ENCODE data around the gene SLC25A44. TPM values are rescaled to one million over a fixed set of nuclear protein-coding genes. Genes with fewer than 3 reads are reported as not detected.
"Not testable (repeated sequence)": the region's sequence is repeated elsewhere in the genome, so short reads cannot be mapped to it uniquely, and the experiment has no call there.

The SLC25A44 gene
- total and polyA plus RNA-seq, 7 experiments from 2014 or later, result 8.3 to 38.4 (median 19.6) TPM

- peaks cover 9 to 20% (median 11%) of the 10 kb centered on the region in 7 donors for H3K4me1 Mint-ChIP-seq
Measured at GRCh38 chr1:156176610-156177210, 17.2 kb upstream of the SLC25A44 start.

DNA sequence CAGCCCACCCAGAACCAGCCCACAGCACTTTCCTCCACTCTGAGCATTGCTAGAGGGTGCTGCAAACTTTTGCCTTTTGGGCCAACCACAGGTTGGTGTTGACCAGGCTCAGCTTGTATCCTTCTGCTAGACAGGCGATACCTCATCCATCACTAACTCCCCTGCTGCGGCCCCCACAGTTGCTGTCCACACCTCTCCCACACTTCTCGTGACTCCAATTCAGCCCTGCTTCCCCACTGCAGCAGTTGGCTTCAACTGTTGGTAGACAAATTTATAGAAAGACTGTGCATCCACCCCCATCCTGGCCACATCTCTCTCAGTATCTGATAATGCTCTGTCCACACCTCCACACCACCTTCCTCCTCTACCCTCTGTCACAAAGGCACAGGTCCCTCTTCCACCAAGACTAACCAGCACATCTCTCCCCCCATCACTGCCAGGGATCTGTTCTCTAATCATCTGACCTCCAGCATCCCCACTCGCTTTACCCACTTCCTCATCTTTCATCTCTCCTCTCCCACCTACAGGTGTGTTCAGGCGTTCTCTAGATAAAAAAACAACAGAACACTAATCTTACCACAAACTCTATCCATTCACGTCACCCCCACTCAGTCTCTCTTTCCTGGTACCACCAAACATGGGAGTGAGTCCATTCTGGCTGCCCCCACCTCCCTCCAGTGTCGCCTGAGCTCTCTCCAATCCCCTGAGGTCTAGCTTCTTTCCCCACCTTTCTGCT lies 15.8 kb upstream of the SLC25A44 start:
- H3K4me3 ChIP-seq (ENCODE audit: low read length), result no peak overlapping the region
- Mint-ChIP-seq H3K27me3 (peaks cover 0 to 4% (median 0%) of the 10 kb centered on the region in 5 donors), H3K4me1 (peaks cover 9 to 20% (median 11%) of the 10 kb centered on the region in 7 donors), H3K36me3 (no peaks in the 10 kb centered on the region), H3K27ac (peak overlapping the region; percentile 6 to 76 (median 60)), H3K9me3 (no peaks in the 10 kb centered on the region), H3K4me3 (peak overlapping the region; percentile 1 to 73 (median 28))
- no peaks in the 10 kb centered on the region for H3K9me3 ChIP-seq (ENCODE audit: control insufficient read depth in 2 of 3, low read length in 3 of 3)
- H3K27ac ChIP-seq (ENCODE audit: low read depth, low read length), result no peak overlapping the region
- H3K27me3 ChIP-seq (ENCODE audit: control insufficient read depth in 2 of 2, insufficient read depth in 2 of 2, low read length in 2 of 2), result no peaks in the 10 kb centered on the region
- ATAC-seq (peak; percentile 79), DNase-seq (peak in 6 of 9 donors; percentile 32 to 66 (median 56))
- H3K36me3 ChIP-seq (ENCODE audit: control insufficient read depth in 2 of 3, insufficient read depth in 3 of 3, low read length in 3 of 3), result no peaks in the 10 kb centered on the region
- CTCF ChIA-PET, result no interaction called here
- peaks cover 3 to 15% of the 10 kb centered on the region in 2 donors for H3K4me1 ChIP-seq (ENCODE audit: control insufficient read depth in 2 of 2, insufficient read depth in 2 of 2, low read length in 2 of 2)
- POLR2A ChIA-PET, result no interaction called here
- intact Hi-C loops (cut with micrococcal nuclease), result no loop called here

More at GRCh38 chr1:156176610-156177210, 17.2 kb upstream of the SLC25A44 start:
- H3K27me3 Mint-ChIP-seq, result peaks cover 0 to 4% (median 0%) of the 10 kb centered on the region in 5 donors
- no peak overlapping the region for H3K4me3 Mint-ChIP-seq
- ChIA-PET CTCF (no interaction called here), POLR2A (no interaction called here)
- no peak for DNase-seq
- Histone ChIP-seq H3K27ac (ENCODE audit: low read depth, low read length) (no peak overlapping the region), H3K36me3 (ENCODE audit: control insufficient read depth in 2 of 3, insufficient read depth in 3 of 3, low read length in 3 of 3) (no peaks in the 10 kb centered on the region), H3K4me3 (ENCODE audit: low read length) (no peak overlapping the region), H3K4me1 (ENCODE audit: control insufficient read depth in 2 of 2, insufficient read depth in 2 of 2, low read length in 2 of 2) (peaks cover 3 to 15% of the 10 kb centered on the region in 2 donors), H3K27me3 (ENCODE audit: control insufficient read depth in 2 of 2, insufficient read depth in 2 of 2, low read length in 2 of 2) (no peaks in the 10 kb centered on the region), H3K9me3 (ENCODE audit: control insufficient read depth in 2 of 3, low read length in 3 of 3) (no peaks in the 10 kb centered on the region)
- intact Hi-C loops (cut with micrococcal nuclease), result no loop called here
- H3K27ac Mint-ChIP-seq, result peak overlapping the region in 3 of 9 donors; percentile 24 to 68 (median 28)
- H3K9me3 Mint-ChIP-seq, result no peaks in the 10 kb centered on the region
- ATAC-seq, result no peak
- H3K36me3 Mint-ChIP-seq, result no peaks in the 10 kb centered on the region

GRCh38 chr1:156180471-156180870 lies 13.4 kb upstream of the SLC25A44 start:
- DNase-seq, result no peak
- peaks cover 6 to 20% (median 11%) of the 10 kb centered on the region in 7 donors for H3K4me1 Mint-ChIP-seq
- Histone ChIP-seq H3K9me3 (ENCODE audit: control insufficient read depth in 2 of 3, low read length in 3 of 3) (no peaks in the 10 kb centered on the region), H3K36me3 (ENCODE audit: control insufficient read depth in 2 of 3, insufficient read depth in 3 of 3, low read length in 3 of 3) (no peaks in the 10 kb centered on the region), H3K4me1 (ENCODE audit: control insufficient read depth in 2 of 2, insufficient read depth in 2 of 2, low read length in 2 of 2) (peaks cover 3 to 15% of the 10 kb centered on the region in 2 donors), H3K27me3 (ENCODE audit: control insufficient read depth in 2 of 2, insufficient read depth in 2 of 2, low read length in 2 of 2) (no peaks in the 10 kb centered on the region), H3K27ac (ENCODE audit: low read depth, low read length) (no peak overlapping the region), H3K4me3 (ENCODE audit: low read length) (no peak overlapping the region)
- H3K36me3 Mint-ChIP-seq, result no peaks in the 10 kb centered on the region
- H3K27me3 Mint-ChIP-seq, result peaks cover 0 to 4% (median 0%) of the 10 kb centered on the region in 5 donors
- H3K4me3 Mint-ChIP-seq, result no peak overlapping the region
- no peaks in the 10 kb centered on the region for H3K9me3 Mint-ChIP-seq
- ATAC-seq, result no peak
- peak overlapping the region in 1 of 9 donors; percentile 71 for H3K27ac Mint-ChIP-seq
- intact Hi-C loops (cut with micrococcal nuclease), result no loop called here
- ChIA-PET POLR2A (no interaction called here), CTCF (no interaction called here)

DNA sequence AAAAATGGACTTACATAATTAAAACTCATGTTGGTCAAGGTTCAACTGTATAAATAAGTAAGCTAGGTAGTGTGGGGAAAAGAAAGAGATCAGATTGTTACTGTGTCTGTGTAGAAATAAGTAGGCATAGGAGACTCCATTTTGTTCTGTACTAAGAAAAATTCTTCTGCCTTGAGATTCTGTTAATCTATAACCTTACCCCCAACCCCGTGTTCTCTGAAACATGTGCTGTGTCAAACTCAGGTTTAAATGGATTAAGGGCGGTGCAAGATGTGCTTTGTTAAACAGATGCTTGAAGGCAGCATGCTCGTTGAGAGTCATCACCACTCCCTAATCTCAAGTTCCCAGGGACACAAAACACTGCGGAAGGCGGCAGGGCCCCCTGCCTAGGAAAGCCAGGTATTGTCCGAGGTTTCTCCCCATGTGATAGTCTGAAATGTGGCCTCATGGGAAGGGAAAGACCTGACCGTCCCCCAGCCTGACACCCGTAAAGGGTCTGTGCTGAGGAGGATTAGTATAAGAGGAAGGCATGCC lies 12.4 kb upstream of the SLC25A44 start:
- H3K27me3 Mint-ChIP-seq; H3K36me3 Mint-ChIP-seq; CTCF ChIA-PET; H3K27ac ChIP-seq (ENCODE audit: low read depth, low read length); DNase-seq; POLR2A ChIA-PET; H3K27me3 ChIP-seq (ENCODE audit: control insufficient read depth in 2 of 2, insufficient read depth in 2 of 2, low read length in 2 of 2); H3K4me3 Mint-ChIP-seq; H3K4me3 ChIP-seq (ENCODE audit: low read length); H3K36me3 ChIP-seq (ENCODE audit: control insufficient read depth in 2 of 3, insufficient read depth in 3 of 3, low read length in 3 of 3); intact Hi-C loops (cut with micrococcal nuclease); H3K9me3 Mint-ChIP-seq; H3K9me3 ChIP-seq (ENCODE audit: control insufficient read depth in 2 of 3, low read length in 3 of 3); ATAC-seq; H3K27ac Mint-ChIP-seq: not testable (repeated sequence)
- H3K4me1 Mint-ChIP-seq, result peaks cover 6 to 20% (median 11%) of the 10 kb centered on the region in 7 donors
- H3K4me1 ChIP-seq (ENCODE audit: control insufficient read depth in 2 of 2, insufficient read depth in 2 of 2, low read length in 2 of 2), result peaks cover 3 to 15% of the 10 kb centered on the region in 2 donors

GRCh38 chr1:156182010-156182779 lies 11.7 kb upstream of the SLC25A44 start:
- H3K27ac ChIP-seq (ENCODE audit: low read depth, low read length); ATAC-seq; CTCF ChIA-PET; H3K4me3 ChIP-seq (ENCODE audit: low read length); H3K36me3 ChIP-seq (ENCODE audit: control insufficient read depth in 2 of 3, insufficient read depth in 3 of 3, low read length in 3 of 3); POLR2A ChIA-PET; H3K9me3 ChIP-seq (ENCODE audit: control insufficient read depth in 2 of 3, low read length in 3 of 3); intact Hi-C loops (cut with micrococcal nuclease); DNase-seq; H3K4me3 Mint-ChIP-seq; H3K27me3 Mint-ChIP-seq; H3K36me3 Mint-ChIP-seq; H3K27me3 ChIP-seq (ENCODE audit: control insufficient read depth in 2 of 2, insufficient read depth in 2 of 2, low read length in 2 of 2): not testable (repeated sequence)
- H3K4me1 ChIP-seq (ENCODE audit: control insufficient read depth in 2 of 2, insufficient read depth in 2 of 2, low read length in 2 of 2), result peaks cover 3 to 15% of the 10 kb centered on the region in 2 donors
- Mint-ChIP-seq H3K4me1 (peaks cover 6 to 20% (median 11%) of the 10 kb centered on the region in 7 donors), H3K27ac (peak overlapping the region in 1 of 9 donors; percentile 3), H3K9me3 (peaks cover 0 to 11% (median 0%) of the 10 kb centered on the region in 11 donors)

- CTCF ChIA-PET, result interaction anchor here (0.6 to 0.8 kb wide), 2 partner anchors 38 to 68 kb away, joined by 3 to 4 read pairs; no protein-coding TSS in a partner anchor
- H3K4me3 Mint-ChIP-seq, result not testable (repeated sequence)
Measured at GRCh38 chr1:156186347-156187177, 7.3 kb upstream of the SLC25A44 start.

More at GRCh38 chr1:156186347-156187177, 7.3 kb upstream of the SLC25A44 start:
- H3K36me3 ChIP-seq (ENCODE audit: control insufficient read depth in 2 of 3, insufficient read depth in 3 of 3, low read length in 3 of 3); ATAC-seq; H3K27ac ChIP-seq (ENCODE audit: low read depth, low read length); H3K4me3 ChIP-seq (ENCODE audit: low read length); intact Hi-C loops (cut with micrococcal nuclease); H3K9me3 ChIP-seq (ENCODE audit: control insufficient read depth in 2 of 3, low read length in 3 of 3); H3K4me1 ChIP-seq (ENCODE audit: control insufficient read depth in 2 of 2, insufficient read depth in 2 of 2, low read length in 2 of 2); H3K27ac Mint-ChIP-seq; H3K4me1 Mint-ChIP-seq; H3K36me3 Mint-ChIP-seq; H3K27me3 ChIP-seq (ENCODE audit: control insufficient read depth in 2 of 2, insufficient read depth in 2 of 2, low read length in 2 of 2); H3K27me3 Mint-ChIP-seq; DNase-seq: not testable (repeated sequence)
- H3K9me3 Mint-ChIP-seq, result peaks cover 0 to 12% (median 0%) of the 10 kb centered on the region in 11 donors
- POLR2A ChIA-PET, result interaction anchor here (0.5 to 1.4 kb wide), 3 partner anchors 10 to 194 kb away, joined by 3 to 4 read pairs (median 4); partner anchors contain the start of gene PMF1

All from naive thymus-derived CD4-positive, alpha-beta T cell (primary cell).